NCI-H1930 (cell line): ENCODE measurements around the gene HBQ1.
A peak's percentile ranks its signal among the peaks of the same experiment; 100 is the strongest.
"Not testable (repeated sequence)": the region's sequence is repeated elsewhere in the genome, so short reads cannot be mapped to it uniquely, and the experiment has no call there.

ENCODE experiments used
- DNase-seq, 2 experiments: peaks; one replicate each; lab custom pipeline; 2025; lab: John Stamatoyannopoulos, UW

Gene HBQ1

DNA sequence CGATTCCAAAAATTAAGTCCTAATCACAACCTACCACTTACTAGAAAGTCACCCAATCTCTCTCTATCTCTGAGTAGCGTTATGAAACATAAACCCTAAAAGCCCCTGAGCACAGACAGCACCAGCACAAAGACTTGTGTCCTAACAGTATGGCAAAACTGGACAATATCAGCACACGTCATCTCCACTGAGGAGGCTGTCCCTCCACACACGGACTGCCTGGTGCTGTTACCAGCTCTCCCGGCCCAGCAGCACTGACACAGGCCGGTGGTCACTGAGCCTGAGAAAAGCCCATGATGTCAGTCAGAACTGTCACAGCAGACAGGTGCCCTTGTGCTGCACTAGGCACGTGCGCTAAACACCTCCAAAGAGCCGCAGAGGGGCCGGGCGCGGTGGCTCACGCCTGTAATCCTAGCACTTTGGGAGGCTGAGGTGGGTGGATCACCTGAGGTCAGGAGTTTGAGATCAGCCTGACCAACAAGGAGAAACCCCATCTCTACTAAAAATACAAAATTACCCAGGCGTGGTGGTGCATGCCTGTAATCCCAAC, 31.4 kb downstream of the HBQ1 start:
- DNase-seq = not testable (repeated sequence)

DNA sequence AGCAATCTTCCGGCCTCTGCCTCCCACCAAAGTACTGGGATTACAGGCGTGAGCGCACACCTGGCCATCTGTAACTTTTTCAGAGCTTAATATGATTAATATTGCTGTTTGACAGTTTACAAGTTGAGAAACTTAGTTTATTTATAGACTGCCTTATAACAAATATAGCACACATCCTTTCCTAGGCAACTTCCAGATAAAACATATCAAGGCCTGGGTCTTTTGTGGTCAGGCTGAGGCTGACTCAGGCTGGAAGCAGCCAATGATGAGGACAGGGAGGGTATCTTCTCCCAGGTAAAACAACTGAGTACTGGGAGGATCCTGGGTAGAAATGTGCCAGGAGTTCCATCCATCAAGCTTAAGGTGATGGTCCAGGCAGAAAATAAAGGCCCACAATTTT, 32.7 kb downstream of the HBQ1 start:
- DNase-seq = no peak

DNA sequence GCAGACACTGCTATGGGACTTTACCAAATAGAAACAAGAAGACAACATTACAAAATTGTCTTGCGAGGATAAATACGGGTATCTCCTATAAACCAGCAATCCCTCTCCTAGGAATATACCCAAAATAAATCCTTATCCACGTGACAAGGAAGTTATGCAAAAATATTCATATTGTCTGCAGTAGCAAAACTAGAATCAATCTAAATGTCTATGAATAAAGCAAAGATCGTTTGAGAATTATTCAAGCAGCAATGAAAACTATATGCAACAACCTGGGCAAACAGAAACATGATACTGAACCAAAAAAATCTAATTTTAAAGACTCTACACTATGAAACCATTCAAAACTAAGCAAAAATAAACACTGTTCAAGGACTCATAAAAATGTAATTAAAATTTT, 39.8 kb downstream of the HBQ1 start:
- DNase-seq = no peak

- no peak for DNase-seq
These were observed 48.0 kb downstream of the HBQ1 start for GRCh38 chr16:228151-228851.

DNA sequence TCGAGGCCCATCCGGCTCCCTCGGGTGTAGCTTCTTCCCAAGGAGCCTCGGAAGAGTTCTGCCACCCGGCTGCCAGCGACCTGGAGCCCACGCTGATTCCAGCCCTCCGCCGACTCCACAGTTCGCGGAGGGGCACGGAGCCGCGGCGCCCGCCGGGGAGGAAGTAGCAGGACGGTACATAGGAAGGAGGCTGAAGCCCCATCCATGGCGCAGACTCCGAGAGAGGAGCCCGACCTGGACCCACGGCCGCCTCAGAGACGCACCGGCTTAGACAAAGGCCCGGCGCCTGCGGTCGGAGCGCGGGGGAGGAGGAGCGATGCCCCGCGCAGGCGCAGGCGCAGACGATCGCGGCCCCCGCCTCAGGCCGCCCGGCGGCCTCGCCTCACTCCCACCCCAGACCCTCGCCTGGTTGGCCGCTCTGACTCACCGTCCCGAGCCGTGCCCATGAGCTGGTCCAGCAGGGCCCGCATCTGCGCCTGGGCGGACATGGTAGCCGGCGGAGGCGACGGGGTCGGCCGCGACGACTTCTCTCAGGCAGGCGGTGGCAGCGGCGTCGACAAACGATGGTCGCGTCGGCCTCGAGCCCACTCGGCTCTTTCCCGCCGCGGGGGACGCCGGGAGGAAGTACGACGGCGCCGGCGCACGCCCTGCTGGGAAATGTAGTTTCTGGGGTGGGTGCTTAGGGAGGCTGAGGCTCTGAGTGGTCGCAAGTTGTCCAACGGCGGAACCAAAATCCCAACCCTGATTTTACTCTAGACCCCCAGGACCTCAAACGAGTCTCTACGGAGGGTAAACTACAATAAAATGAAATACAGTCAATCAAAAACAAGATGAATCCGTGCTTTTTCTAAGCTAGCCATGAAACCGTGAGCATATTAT, 48.8 kb downstream of the HBQ1 start, which contains the start of gene LUC7L:
TSS of gene LUC7L (minus strand) at position 598 of the 879 bp plus-strand sequence. CDS start at position 488, 110 bp downstream.
- DNase-seq = peak; percentile 87 to 94

DNA sequence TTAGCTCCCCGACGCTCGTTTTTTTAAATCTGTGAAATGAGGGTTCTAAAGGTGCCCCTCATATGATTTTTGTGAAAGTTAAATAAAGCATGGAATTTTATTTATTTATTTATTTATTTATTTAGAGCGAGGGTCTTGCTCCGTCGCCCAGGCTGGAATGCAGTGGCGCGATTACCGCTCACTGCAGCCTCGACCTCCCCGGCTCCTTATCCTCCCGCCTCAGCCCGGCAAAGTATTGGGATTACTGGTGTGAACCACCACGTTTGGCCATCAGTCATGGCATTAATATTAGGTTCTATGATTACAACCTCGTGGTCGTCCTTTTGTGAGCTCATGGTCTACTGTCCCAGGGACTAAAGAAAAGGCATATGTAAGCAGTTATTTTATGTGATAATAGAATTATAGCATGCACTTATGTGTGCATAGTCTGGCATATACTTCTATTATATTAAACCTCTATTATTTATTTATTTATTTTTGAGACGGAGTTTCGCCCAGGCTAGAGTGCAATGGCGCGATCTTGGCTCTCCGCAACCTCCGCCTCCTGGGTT, 49.5 kb downstream of the HBQ1 start:
- DNase-seq = no peak

- DNase-seq = not testable (repeated sequence)
These were observed 50.1 kb downstream of the HBQ1 start for GRCh38 chr16:230351-230750.
